HG03558 (cell line): Measurements from ENCODE around the gene GRIK1.

Source experiments
- ATAC-seq: cut with Tn5 transposase; IDR thresholded peaks from one replicate; pipeline ENCODE4 v1.9.1; 2021; ENCODE audit warnings: moderate number of reproducible peaks; ENCODE audit not compliant: unreplicated experiment; ENCODE audit errors: extremely low read depth

GRIK1 gene

DNA sequence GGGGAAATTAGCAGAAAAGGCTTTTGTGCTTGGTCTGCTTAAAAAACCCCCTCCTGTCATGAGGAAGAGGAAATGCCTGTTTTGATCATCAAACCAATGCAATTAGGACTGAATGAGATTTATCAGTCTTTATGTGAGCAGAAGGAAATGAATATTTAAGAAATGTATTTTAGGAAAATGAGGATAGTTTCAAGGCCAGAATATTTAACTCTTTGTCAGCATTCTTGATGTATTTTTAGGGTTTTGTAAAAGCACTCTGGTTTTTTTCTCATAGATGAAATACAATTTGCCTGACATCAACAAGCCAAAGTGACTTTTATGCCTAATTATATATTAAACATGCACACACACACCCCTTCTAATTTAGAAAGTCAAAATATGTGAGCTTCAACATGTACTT is 213.8 kb downstream of the GRIK1 start:
- no peak for ATAC-seq

DNA sequence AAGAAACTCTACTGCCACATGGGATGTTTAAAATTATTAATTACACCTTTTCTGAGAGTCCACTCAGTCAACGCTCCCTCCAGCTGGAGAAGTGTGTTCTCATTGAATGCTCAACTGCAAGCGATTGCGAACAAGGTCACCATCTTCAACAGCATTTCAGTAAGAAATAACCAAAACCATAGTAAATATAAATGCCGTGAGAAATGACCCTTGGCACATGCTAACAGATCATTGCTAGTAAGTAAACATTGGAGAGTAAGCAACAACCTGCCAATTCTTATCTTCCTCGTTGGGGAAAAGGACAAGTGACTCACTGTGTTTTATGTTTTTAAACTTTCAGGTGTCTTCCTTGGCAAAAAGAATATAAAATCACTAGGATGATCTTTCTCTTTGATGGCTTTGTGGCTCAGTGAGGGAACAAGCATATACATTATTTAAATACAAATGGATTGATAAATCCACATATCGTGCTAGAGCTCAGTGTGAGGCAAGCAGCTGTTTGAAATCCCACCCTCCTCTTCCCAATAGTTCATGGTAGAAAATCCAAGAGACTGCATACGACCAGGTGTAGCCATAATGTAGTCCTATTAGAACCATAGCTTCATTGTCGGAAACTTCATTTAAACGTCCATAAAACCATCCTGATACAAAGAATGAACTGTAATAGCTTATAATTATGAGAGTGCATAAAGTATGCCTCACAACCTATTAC is 214.6 kb downstream of the GRIK1 start:
- ATAC-seq = no peak

DNA sequence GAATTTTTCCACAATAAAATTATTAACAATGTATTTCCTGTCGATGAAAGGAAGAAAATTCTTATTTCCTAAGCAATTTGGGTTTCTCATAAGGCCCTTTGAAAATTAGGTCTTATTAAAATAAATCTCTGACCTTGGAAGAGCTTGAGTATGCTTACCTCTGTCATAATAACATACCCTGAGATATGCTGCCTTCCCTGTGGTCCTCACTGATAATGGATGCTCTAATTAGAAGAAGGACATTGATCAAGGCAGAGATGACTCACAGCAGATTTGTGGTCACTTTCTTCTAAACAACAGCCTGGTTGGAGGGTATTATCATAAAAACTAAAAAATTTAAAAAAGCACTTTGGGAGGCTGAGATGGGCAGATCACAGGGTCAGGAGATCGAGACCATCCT is 217.8 kb downstream of the GRIK1 start:
- ATAC-seq = no peak

DNA sequence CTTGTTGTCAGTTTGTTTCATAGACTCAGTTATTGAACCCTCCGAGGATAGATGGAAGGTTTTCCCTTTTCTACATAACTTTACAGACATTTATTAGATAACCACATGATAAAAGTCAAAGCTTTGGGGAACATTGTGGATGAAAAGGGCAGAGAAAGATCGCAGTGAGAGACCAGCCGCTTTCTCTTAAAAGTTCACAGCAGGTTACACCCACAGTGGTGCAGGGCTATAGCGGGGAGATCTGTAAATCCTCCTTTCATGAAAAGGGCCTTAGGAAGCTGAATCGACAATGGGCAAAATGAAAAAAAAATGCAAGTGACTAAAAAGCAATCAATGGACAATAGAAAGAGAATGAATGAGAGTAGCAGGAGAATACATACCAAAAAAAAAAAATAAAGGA is 218.6 kb downstream of the GRIK1 start:
- no peak for ATAC-seq

DNA sequence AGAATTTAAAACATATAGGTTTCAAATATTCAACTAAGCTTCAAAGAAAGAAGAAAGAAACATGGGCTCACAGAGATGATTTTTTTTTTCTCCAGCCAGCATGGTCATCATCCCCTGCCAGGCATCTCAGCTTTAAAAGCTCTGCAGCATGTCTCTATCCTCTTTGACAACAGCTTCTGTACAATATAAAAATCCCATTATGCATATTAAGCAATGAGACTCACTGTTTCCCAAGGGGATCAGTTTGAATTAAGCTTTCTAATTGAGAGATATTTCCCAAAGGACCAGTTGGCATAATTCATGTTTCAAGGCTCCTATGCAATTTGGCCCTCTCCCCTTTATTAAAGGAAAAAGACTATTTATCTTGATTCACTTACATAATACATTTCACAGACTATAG is 220.3 kb downstream of the GRIK1 start:
- no peak for ATAC-seq

DNA sequence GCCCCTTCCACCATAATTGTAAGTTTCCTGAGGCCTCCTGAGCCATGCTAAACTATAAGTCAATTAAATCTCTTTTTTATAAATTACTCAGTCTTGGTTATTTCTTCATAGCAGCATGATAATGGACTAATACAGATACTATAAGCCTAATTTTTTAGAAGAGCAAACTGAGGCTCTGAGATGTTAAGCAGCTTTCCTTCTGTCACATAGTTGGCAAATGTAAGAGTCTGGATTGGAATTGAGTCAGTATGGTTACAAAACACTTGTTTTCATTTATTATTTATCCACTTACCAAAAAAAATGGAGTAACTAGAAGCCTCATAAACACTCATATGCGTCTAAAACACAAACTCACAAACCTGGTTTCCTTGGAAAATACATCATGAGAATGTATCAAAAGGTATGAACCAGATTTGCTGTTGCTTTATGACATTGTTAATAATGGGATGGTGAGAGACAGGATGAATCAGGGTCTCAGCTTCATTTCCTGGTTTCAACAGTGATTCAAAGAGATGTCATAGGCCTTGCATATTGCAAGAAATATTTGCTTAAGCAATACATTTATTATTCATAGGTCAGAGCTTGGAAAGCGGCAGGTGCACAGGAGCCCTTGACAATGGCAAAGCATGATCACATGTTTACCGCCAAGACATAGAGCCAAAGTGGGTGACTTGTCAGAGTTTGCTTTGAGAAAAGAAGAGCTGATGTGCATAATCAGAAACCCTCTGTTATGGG is 221.5 kb downstream of the GRIK1 start:
- ATAC-seq = no peak

DNA sequence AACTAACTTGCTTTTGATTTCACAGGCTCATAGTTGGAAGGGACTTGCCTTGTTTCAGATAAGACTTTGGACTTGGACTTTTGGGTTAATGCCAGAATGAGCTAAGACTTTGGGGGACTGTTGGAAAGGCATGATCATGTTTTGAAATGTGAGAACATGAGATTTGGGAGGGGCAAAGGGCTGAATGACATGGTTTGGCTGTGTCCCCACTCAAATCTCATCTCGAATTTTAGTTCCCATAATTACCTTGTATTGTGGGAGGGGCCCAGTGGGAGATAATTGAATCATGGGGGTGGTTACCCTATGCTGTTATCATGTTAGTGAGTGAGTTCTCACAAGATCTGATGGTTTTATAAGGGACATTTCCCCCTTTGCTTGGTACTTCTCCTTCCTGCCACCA is 222.1 kb downstream of the GRIK1 start:
- ATAC-seq = no peak

DNA sequence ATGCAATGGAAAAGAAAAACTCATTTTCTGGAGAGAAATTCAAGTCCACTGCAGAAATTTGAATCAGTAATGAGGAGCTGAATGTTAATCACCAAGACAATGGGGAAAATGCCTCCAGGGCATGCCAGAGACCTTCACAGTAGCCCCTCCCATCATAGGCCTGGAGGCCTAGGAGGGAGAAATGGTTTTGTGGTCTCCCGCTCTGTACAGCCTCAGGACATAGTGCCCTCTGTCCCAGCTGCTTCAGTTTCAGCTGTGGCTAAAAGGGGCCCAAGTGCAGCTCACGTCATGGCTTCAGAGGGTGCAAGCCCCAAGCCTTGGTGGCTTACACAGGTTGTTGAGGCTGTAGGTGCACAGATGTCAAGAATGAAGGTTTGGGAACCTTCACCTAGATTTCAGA is 223.0 kb downstream of the GRIK1 start:
- ATAC-seq = no peak

DNA sequence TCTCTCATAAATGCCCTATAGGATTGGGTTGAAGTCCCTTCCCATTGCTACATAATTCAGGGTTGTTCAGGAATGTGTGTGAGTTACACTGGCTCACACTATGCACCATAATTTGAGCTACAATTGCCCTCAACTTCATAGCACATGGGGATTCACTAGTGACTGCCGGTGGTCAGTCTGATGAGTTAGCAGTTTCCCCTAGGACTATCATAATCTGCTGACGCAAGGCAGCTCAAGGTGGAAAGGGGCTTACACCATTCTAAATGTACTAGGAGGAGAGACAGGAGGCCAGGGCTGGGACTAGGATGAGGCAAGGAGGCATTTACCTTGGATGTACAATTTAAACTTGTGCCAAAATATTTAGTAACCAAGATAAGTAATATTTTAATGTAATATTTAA is 224.7 kb downstream of the GRIK1 start:
- no peak for ATAC-seq

DNA sequence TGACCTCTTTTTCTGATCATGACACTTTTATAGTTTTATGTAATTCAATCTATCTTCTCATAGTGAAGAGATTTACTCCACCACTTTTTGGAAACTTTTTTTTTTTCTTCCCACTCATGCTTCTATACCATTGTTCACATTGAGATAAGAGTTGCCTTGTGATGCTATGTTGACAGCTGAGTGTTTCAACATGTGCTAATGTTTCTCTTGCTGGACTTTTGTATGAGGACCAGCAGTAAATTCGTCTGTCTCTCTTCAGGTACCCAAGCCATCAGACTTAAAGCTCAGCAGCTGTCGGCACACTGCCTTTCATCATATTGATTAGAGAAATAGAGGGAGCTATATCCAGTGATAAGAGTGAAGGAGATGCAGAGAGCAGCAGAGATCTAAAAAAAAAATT is 227.0 kb downstream of the GRIK1 start:
- ATAC-seq = no peak

DNA sequence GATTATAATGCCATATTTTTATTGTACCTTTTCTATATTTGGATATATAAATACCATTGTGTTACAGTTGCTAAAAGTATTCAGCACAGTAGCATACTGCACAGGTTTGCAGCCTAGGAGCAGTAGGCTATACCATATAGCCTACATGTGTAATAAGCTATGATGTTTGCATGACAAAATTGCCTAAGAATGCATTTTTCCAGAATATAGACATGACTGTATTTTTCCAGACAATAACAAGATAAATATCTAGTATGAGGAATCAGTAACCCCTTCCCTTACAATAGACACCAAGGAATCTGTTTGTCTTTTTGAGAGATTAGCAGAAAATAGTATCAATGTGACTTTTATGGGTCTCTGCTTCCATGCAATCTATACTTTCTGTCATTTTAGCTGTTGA is 228.6 kb downstream of the GRIK1 start:
- ATAC-seq = no peak

DNA sequence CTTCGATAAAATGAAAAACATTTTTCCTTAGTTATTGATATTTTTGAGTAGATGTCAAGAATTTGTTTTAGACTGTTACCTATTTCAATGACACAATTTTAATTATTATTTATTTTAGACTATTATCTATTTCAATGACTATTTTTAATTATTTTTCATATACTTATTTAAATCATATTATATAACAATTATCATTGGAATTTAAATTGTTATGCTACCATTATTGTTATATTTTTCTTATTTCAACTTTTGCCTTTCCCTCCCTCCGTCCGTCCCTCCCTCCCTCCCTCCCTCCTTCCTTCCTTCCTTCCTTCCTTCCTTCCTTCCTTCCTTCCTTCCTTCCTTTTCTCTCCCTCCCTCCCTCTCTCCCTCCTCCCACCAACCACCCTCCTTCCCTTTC is 229.3 kb downstream of the GRIK1 start:
- ATAC-seq = no peak

DNA sequence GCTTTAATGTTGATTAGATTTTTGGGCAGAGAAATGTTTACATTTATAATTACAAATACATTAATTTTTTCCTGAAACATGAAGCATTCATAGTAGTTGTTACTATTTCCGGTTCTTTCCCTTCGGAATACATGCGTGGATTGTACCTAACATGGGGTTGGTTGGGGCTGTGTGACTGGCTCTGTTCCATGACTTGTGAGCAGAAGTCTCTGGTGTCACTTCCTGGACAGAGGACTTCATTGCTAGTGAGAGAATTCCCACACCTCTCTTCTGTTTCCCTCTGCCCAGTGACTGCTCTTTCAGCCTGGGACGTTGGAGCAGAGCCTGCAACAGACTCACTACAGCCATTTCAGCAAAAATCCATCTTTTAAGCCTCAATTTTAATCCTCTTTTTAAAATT is 231.4 kb downstream of the GRIK1 start:
- no peak for ATAC-seq

DNA sequence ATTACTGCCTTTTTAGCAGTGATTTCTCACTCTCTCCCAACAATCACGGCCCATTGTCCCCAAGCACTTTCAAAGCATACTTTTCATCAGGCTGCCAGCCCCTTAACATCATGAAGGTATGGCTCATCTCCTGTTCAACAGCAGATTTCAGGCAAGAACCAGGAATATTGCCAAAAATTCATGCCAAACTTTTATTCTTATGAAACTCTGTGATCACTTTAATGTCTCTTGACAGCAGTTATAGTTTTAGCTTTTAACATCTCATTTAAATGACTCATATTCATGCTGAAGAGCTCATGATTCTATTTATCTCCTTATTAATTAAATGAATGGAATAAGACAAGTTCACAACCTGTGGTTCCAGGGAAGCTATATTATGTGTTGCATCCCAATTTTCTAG is 235.1 kb downstream of the GRIK1 start:
- ATAC-seq = no peak

DNA sequence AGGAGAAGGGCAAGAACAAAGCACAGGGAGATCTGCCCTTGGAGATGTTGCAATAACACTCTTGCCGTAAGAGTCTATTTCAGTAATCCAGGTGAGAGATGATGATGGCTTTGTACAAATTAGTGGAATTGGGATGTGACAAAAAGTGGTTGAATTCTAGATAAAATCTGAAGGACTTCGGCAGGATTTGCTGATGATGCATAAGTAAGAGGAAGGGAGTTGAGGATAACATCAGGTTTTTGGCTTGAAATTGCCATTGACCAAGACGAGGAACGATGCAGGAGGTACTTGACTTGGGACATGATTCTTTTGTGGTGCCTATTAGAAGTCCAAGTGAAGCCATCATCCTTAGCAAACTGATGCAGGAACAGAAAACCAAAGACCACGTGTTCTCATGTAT is 238.1 kb downstream of the GRIK1 start:
- no peak for ATAC-seq

DNA sequence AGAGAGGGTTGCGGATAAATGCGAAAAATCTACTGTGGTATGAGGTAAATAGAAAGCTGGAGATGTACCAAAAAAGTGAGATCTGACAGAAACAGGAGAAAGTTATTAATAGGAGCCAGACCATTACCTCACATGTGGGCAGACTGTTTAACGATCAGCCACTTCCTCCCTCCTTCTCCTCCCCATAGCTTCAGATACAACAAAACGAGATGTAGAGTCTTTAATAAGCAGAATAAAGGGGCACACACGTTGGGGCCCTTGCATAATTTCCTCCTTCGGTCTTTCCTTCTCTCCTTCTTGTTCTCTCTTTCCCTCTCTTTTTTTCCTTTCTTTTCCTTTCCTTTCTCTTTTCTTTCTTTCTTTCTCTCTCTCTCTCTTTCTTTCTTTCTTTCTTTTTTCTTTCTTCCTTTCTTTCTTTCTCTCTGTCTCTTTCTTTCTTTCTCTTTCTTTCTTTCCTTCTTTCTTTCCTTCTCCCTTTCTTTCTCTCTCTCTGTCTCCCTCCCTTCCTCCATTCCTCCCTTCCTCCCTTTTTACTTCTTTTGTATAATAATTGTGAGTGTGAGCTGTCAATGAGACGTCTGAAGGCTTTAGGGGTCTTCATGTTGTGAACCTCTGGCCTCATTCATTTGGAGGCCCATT is 242.1 kb downstream of the GRIK1 start:
- ATAC-seq = no peak

DNA sequence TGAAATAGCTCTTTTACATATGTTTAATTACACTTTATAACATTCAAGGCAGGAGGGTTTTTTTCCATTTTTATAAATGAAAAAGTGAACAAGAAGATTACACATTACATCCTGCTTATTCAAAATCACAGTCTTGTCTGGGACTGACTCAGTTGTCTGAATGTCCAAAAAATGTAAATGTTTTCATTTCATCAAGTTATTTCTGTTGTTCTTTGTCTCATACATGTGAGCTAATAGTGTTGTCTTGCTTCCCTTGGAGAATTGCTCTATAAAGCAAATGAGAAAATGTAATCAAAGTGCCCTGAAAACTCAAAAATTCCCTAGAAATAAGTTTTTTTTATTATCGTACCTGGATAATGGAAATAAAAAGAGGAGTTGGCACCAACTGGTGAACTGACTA is 242.9 kb downstream of the GRIK1 start:
- ATAC-seq = no peak

DNA sequence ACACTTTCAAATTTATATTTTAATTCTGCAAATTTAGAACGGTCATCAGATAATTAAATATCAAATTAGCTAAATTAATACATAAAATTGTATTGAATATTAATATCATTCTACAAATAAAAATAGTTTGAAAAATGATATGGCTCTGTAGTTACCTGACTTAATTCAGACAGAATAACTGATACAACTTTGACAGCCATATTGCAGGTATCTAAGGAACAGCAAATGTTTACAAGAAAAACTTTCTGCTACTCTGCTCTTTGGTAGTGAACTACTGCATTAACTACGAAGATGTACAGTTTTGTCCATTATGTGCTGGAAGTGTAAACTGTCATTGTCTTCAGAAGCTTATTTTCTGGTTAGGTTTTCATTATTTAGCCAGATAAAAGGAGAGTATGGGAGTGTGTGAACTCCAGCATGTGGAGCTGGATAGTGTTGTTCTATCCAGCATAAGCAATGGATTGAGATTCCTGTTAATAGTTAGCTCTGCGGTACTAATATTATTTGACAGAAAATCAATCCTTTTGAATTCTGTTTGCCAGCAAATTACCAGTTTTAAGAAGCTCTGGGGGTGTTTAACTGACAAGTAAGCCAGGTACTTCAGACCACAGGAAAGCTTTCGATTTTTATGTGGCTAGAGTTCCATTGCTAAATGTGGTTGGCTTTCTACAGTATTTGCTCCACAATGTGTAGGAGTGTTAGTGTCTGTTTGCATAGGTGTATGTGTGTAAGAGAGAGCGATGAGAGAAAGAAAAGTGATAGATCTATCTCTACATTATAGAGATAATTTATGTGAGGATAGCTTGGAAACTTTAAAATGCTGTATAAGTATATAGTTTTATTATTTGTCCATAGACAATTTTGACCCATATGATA is 247.9 kb downstream of the GRIK1 start:
- ATAC-seq = no peak

DNA sequence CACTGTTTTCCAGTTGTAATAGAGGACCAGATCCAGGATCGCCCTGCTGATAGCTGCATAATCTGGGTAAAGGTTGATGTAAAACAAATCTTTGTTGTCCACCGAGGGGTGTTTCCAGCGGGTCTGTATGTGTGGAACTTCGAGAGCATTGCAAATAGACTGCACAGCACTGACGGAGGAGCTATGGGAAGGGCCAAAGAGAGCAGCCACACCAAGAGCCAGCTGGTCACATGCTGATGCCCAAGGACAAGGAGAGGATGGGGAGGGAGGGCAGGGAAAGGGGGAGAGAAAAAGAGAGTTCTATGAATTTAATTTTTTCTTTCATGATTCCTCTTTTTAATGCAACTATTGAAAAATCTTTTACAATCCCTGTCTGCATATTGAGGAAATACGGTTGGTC is 250.0 kb downstream of the GRIK1 start:
- no peak for ATAC-seq

DNA sequence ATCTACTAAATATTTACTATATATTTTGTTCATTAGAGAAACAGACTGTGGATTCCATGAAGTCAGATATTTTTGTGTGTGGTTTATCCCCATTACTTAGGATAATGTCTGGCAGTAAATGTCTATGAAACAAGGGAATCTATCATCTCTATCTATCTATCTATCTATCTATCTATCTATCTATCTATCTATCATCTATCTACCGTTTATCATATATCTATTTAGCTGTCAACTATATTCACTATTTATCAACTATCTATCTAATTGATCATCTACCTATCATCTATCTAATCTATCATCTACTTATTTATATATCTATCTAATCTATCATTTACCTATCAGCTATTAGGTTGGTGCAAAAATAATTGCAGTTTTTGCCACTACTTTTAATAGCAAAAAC is 255.7 kb downstream of the GRIK1 start:
- ATAC-seq = no peak

DNA sequence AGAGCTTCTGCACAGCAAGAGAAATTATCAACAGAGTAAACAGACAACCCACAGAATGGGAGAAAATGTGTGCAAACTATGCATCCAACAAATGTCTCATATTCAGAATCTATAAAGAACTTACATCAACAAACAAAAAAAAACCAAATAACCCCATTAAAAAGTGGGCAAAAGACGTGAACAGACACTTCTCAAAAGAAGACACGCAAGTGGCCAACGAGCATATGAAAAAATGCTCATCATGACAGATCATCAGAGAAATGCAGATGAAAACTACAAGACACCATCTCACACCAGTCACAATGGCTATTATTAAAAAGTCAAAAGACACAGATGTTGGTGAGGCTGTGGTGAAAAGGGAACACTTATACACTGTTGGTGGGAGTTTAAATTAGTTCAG is 257.0 kb downstream of the GRIK1 start:
- no peak for ATAC-seq
